HepG2 (cell line): ENCODE results near the gene A2ML1. TPM values are rescaled to one million over a fixed set of nuclear protein-coding genes. Genes with fewer than 3 reads are reported as not detected.

Experiments used
- ATAC-seq: fragments of 200-7000 bp; cut with Tn5 transposase; 3 replicates; pipeline ENCODE4 v1.9.1; 2020; ENCODE audit warnings: mild to moderate bottlenecking, moderate library complexity
- BruUV-seq: library from RNA; stranded (reverse); fragments of 400-500 nt; replicated peaks from 2 replicates; lab custom pipeline; 2021; lab: Mats Ljungman, UMichigan
- CTCF ChIA-PET: fragments of 300-600 bp; formaldehyde crosslinking; extraction: SDS; loops from one replicate; lab custom pipeline; 2021; ENCODE audit warnings: low total read pairs, inconsistent platforms, low intra/inter-chr PET ratio; lab: Yijun Ruan, JAX
- POLR2A ChIA-PET: fragments of 350-600 bp; sonication (Branson Sonifier 250); formaldehyde crosslinking; loops from one replicate; lab custom pipeline; 2020; ENCODE audit warnings: antibody characterized with exemption, inconsistent platforms; lab: Yijun Ruan, JAX
- DNase-seq: peaks from one replicate; pipeline ENCODE4 v3.0.0-alpha.2; 2015; ENCODE audit warnings: low spot score
- FAIRE-seq: peaks from 3 replicates; lab custom pipeline; 2011; peaks lifted over from hg19 to GRCh38; lab: Jason Lieb, UNC
- H2AFZ ChIP-seq: one replicate; pipeline ENCODE4 v1.6.1; 2011; ENCODE audit warnings: low read length, inconsistent platforms
- H3K27ac ChIP-seq: fragments of 300-600 bp; 3 replicates; pipeline ENCODE4 v1.8.0; 2011; ENCODE audit warnings: mixed run types, mild to moderate bottlenecking, mixed read lengths, low read length, inconsistent platforms; ENCODE audit not compliant: insufficient read depth; ENCODE audit errors: extremely low read length
- H3K27me3 ChIP-seq, 2 experiments: fragments of 200-600 bp in 1 of 2; 2 replicates in 1 of 2; 3 replicates in 1 of 2; pipeline versions ENCODE4 v1.6.0 to v1.8.0; 2011; ENCODE audit warnings: low read length in 2 of 2, mild to moderate bottlenecking in 2 of 2, moderate library complexity in 2 of 2, inconsistent platforms in 1 of 2; ENCODE audit not compliant: insufficient read depth in 2 of 2, control insufficient read depth in 1 of 2
- H3K36me3 ChIP-seq, 2 experiments: fragments of 200-600 bp in 1 of 2; replicated peaks in 1 of 2; 2 replicates in 1 of 2; 3 replicates in 1 of 2; pipeline versions ENCODE4 v1.5.1 to v1.8.0; 2011; ENCODE audit warnings: low read length in 2 of 2, inconsistent platforms in 1 of 2; ENCODE audit not compliant: insufficient read depth in 2 of 2, control insufficient read depth in 1 of 2
- H3K4me1 ChIP-seq: 2 replicates; pipeline ENCODE4 v1.5.1; 2012; ENCODE audit warnings: low read length, inconsistent platforms; ENCODE audit not compliant: insufficient read depth
- H3K4me2 ChIP-seq: 2 replicates; pipeline ENCODE4 v1.6.0; 2011; ENCODE audit warnings: low read depth, low read length, inconsistent platforms
- H3K4me3 ChIP-seq, 3 experiments: fragments of 200-600 bp in 1 of 3; sonication (generic), shearing (Covaris generic) in 1 of 3; replicated peaks in 1 of 3; 2 replicates each; pipeline ENCODE4 v1.5.1; 2011 to 2016; ENCODE audit warnings: low read length in 3 of 3, inconsistent platforms in 2 of 3, low read depth in 2 of 3, mild to moderate bottlenecking in 2 of 3, control low read depth in 1 of 3, mixed read lengths in 1 of 3; ENCODE audit not compliant: insufficient read depth in 1 of 3
- H3K79me2 ChIP-seq: one replicate; pipeline ENCODE4 v1.6.1; 2011; ENCODE audit warnings: low read length, inconsistent platforms; ENCODE audit not compliant: insufficient read depth
- H3K9ac ChIP-seq: 2 replicates; pipeline ENCODE4 v1.6.0; 2011; ENCODE audit warnings: mild to moderate bottlenecking, low read depth, low read length, inconsistent platforms; ENCODE audit not compliant: insufficient read depth
- H3K9me3 ChIP-seq: 2 replicates; pipeline ENCODE4 v1.5.1; 2012; ENCODE audit warnings: mild to moderate bottlenecking, low read length
- H4K20me1 ChIP-seq: 2 replicates; pipeline ENCODE4 v1.6.0; 2011; ENCODE audit warnings: inconsistent platforms, mild to moderate bottlenecking, low read length, moderate library complexity; ENCODE audit not compliant: insufficient read depth
- CENPX ChIP-seq: sonication (generic); formaldehyde crosslinking; IDR thresholded peaks from 2 replicates; pipeline ENCODE4 v1.9.0; 2021; ENCODE audit warnings: mild to moderate bottlenecking, missing genetic modification reagents, moderate library complexity
- DDIT3 ChIP-seq: sonication (generic); formaldehyde crosslinking; IDR thresholded peaks from 2 replicates; pipeline ENCODE4 v1.4.0; 2020; ENCODE audit warnings: mild to moderate bottlenecking, missing genetic modification reagents
- HBP1 ChIP-seq: IDR thresholded peaks from 2 replicates; pipeline ENCODE4 v1.6.1; 2016; ENCODE audit warnings: low read depth, control low read depth
- IRX3 ChIP-seq: sonication (generic); formaldehyde crosslinking; IDR thresholded peaks from 2 replicates; pipeline ENCODE4 v1.8.1; 2023; ENCODE audit warnings: mild to moderate bottlenecking, low read depth, missing genetic modification reagents, borderline replicate concordance
- SMAD3 ChIP-seq: sonication (generic); formaldehyde crosslinking; IDR thresholded peaks from 2 replicates; pipeline ENCODE4 v1.4.0; 2020; ENCODE audit warnings: missing genetic modification reagents
- SNRNP70 ChIP-seq: fragments of 200-400 bp; formaldehyde crosslinking; IDR thresholded peaks from 2 replicates; pipeline ENCODE4 v1.6.1; 2017; ENCODE audit warnings: mild to moderate bottlenecking, low read depth, low read length, moderate library complexity
- XRCC5 ChIP-seq: fragments of 200-400 bp; formaldehyde crosslinking; optimal IDR thresholded peaks from 2 replicates; pipeline ENCODE3; 2017; ENCODE audit warnings: mild to moderate bottlenecking, low read length
- ZBTB26 ChIP-seq: IDR thresholded peaks from 2 replicates; pipeline ENCODE4 v1.6.1; 2016; ENCODE audit warnings: missing compliant biosample characterization, missing genetic modification reagents, borderline replicate concordance
- ZNF224 ChIP-seq: sonication (generic); formaldehyde crosslinking; IDR thresholded peaks from 2 replicates; pipeline ENCODE4 v1.5.0; 2020; ENCODE audit warnings: mild to moderate bottlenecking, missing genetic modification reagents
- ZNF614 ChIP-seq: IDR thresholded peaks from 2 replicates; pipeline ENCODE4 v1.6.1; 2018; ENCODE audit warnings: missing biosample characterization, missing genetic modification reagents, inconsistent platforms, borderline replicate concordance
- WGBS: methylation state at CpG from one replicate; pipeline ENCODE4 v1.1.6; 2017; ENCODE audit warnings: low lambda C conversion rate; 5-methylcytosine and 5-hydroxymethylcytosine counted together
- in situ Hi-C: cut with HindIII; loops from 2 replicates; pipeline ENCODE4 v1.10.0; 2017; ENCODE audit warnings: low pct_unique_long_range_greater_than_20kb; ENCODE audit not compliant: extremely low pct_ligation_motif_present
- intact Hi-C: fragments of 100-400 bp; cut with micrococcal nuclease; formaldehyde crosslinking; loops from one replicate; pipeline ENCODE4 v1.10.0; 2022; ENCODE audit not compliant: unreplicated experiment
- polyA plus RNA-seq, 8 experiments: library from polyadenylated mRNA; depleted of rRNA in 3 of 8; stranded (reverse) in 7 of 8; unstranded in 1 of 8; fragments of >200 nt; fragmentation: Illumina TruSeq in 4 of 8; extraction: Trizol in 4 of 8; gene quantifications; 2 replicates each; pipeline versions ENCODE4 v1.2.1 to v1.2.3, GENCODE V29; 2011 to 2016; ENCODE audit warnings: low read depth in 4 of 8, missing spikeins in 1 of 8, mixed read lengths in 1 of 8; ENCODE audit not compliant: insufficient read depth in 1 of 8
- total RNA-seq, 5 experiments: library from RNA; depleted of rRNA; stranded (reverse); fragments of >200 nt; fragmentation: Illumina TruSeq; extraction: Trizol; gene quantifications; 2 replicates each; pipeline ENCODE4 v1.2.3, GENCODE V29; 2016; ENCODE audit warnings: low read depth in 1 of 5
- TF ChIP-seq, protein P1 (sequence below): sonication (generic); formaldehyde crosslinking; IDR thresholded peaks from 2 replicates; pipeline ENCODE4 v1.4.0; 2020; ENCODE audit warnings: missing genetic modification reagents
- TF ChIP-seq, protein P2 (sequence below): sonication (generic); formaldehyde crosslinking; IDR thresholded peaks from 2 replicates; pipeline ENCODE4 v1.8.0; 2022; ENCODE audit warnings: mild to moderate bottlenecking, missing genetic modification reagents, moderate library complexity
- TF ChIP-seq, protein P3 (sequence below): sonication (generic); formaldehyde crosslinking; IDR thresholded peaks from 2 replicates; pipeline ENCODE4 v1.8.1; 2022; ENCODE audit warnings: low read depth, mild to moderate bottlenecking, missing genetic modification reagents

A2ML1 gene
- total and polyA plus RNA-seq, 2 of the 13 experiments (the other 11 are each of a cell fraction or from before 2014, with no cell fraction given): not detected

GRCh38 chr12:8890313-8891085 is 68.1 kb downstream of the A2ML1 start (continued):
- no peak for TF ChIP-seq HBP1 (CRISPR knock-in tag)

DNA sequence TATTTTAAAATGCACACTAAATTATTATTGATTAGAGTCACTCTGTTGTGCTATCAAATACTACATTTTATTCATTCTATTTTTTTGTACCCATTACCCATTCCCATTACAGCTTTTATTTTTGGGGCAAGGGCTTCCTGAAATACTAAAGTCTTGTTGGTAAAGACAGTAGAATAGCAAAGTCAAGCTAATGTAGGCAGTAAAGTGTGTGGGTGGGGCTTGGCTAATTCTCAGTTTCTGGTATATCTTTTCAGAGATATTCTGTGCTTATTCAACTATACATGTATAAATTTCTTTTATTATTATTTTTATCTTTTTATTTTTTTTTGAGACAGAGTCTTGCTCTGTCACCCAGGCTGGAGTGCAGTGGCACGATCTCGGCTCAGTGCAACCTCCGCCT is 69.6 kb downstream of the A2ML1 start:
- ATAC-seq: no peak
- in situ Hi-C loops: loop anchor here (5.0 kb wide), 1 partner anchor 210 kb away; no protein-coding TSS in a partner anchor
- no peak for FAIRE-seq
- POLR2A ChIA-PET: no interaction called here
- no peak overlapping the region for H3K4me2 ChIP-seq
- CTCF ChIA-PET: no interaction called here
- no peaks in the 10 kb centered on the region; a peak in 1 of 5 replicates for H3K27me3 ChIP-seq
- no peak overlapping the region for H3K27ac ChIP-seq
- H2AFZ ChIP-seq: no peak overlapping the region
- no peaks in the 10 kb centered on the region for H4K20me1 ChIP-seq
- intact Hi-C loops: loop anchor here (2.0 kb wide), 2 partner anchors 111 to 235 kb away; no protein-coding TSS in a partner anchor
- no peaks in the 10 kb centered on the region for H3K4me1 ChIP-seq
- no peaks in the 10 kb centered on the region for H3K36me3 ChIP-seq
- no peak for DNase-seq
- no peak overlapping the region for H3K9ac ChIP-seq
- no peaks in the 10 kb centered on the region for H3K9me3 ChIP-seq
- H3K4me3 ChIP-seq: no peak overlapping the region
- H3K79me2 ChIP-seq: no peaks in the 10 kb centered on the region
- 40% methylated on average over 3 of the region's 3 CpGs for WGBS
- BruUV-seq: no TSS peak
- TF ChIP-seq ZNF224 (CRISPR knock-in tag) (no peak), IRX3 (no peak), SNRNP70 (no peak), XRCC5 (no peak), ZNF614 (CRISPR knock-in tag) (no peak), DDIT3 (no peak), ZBTB26 (CRISPR knock-in tag) (no peak), CENPX (CRISPR knock-in tag) (no peak), SMAD3 (CRISPR knock-in tag) (no peak)
- TF ChIP-seq, protein P1, sequence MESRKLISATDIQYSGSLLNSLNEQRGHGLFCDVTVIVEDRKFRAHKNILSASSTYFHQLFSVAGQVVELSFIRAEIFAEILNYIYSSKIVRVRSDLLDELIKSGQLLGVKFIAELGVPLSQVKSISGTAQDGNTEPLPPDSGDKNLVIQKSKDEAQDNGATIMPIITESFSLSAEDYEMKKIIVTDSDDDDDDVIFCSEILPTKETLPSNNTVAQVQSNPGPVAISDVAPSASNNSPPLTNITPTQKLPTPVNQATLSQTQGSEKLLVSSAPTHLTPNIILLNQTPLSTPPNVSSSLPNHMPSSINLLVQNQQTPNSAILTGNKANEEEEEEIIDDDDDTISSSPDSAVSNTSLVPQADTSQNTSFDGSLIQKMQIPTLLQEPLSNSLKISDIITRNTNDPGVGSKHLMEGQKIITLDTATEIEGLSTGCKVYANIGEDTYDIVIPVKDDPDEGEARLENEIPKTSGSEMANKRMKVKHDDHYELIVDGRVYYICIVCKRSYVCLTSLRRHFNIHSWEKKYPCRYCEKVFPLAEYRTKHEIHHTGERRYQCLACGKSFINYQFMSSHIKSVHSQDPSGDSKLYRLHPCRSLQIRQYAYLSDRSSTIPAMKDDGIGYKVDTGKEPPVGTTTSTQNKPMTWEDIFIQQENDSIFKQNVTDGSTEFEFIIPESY: no peak
- TF ChIP-seq, protein P2, sequence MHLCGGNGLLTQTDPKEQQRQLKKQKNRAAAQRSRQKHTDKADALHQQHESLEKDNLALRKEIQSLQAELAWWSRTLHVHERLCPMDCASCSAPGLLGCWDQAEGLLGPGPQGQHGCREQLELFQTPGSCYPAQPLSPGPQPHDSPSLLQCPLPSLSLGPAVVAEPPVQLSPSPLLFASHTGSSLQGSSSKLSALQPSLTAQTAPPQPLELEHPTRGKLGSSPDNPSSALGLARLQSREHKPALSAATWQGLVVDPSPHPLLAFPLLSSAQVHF (CRISPR knock-in tag): no peak
- TF ChIP-seq, protein P3, sequence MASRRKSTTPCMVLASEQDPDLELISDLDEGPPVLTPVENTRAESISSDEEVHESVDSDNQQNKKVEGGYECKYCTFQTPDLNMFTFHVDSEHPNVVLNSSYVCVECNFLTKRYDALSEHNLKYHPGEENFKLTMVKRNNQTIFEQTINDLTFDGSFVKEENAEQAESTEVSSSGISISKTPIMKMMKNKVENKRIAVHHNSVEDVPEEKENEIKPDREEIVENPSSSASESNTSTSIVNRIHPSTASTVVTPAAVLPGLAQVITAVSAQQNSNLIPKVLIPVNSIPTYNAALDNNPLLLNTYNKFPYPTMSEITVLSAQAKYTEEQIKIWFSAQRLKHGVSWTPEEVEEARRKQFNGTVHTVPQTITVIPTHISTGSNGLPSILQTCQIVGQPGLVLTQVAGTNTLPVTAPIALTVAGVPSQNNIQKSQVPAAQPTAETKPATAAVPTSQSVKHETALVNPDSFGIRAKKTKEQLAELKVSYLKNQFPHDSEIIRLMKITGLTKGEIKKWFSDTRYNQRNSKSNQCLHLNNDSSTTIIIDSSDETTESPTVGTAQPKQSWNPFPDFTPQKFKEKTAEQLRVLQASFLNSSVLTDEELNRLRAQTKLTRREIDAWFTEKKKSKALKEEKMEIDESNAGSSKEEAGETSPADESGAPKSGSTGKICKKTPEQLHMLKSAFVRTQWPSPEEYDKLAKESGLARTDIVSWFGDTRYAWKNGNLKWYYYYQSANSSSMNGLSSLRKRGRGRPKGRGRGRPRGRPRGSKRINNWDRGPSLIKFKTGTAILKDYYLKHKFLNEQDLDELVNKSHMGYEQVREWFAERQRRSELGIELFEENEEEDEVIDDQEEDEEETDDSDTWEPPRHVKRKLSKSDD: no peak
